LHCN-M2 (cell line): Measurements from ENCODE around the gene DFFB. TPM values are rescaled to one million over a fixed set of nuclear protein-coding genes. Genes with fewer than 3 reads are reported as not detected.

Experiments used
- DNase-seq: peaks from one replicate; pipeline ENCODE4 v3.0.0-alpha.2; 2012; ENCODE audit warnings: low read depth
- total RNA-seq: library from RNA; depleted of rRNA; stranded (reverse); fragments of >200 nt; gene quantifications from 2 replicates; pipeline ENCODE4 v1.2.3, GENCODE V29; 2014

DFFB gene
- total RNA-seq, 1 experiment from 2014 or later = 6.6 TPM

GRCh38 chr1:3895279-3895950, 38.1 kb downstream of the DFFB start:
- DNase-seq = no peak

DNA sequence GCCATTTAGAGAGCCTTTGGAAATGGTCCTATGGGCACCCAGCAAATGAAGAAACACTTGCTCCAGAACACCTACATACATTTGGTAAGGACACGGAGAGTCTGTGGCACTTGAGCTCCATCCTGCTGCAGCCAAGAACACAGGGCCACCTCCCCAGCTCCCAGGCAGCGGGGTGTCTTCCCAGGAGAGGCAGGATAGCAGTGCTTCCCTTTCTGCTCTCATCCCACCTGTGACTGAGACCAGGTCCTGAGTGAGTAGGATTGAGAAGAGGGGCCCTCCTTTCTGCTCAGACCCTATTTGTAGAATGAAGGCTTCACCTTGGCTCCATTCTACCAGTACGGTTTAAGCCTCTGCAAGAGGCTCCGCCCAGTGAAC, 38.7 kb downstream of the DFFB start:
- DNase-seq = no peak

- DNase-seq = peak; percentile 56
These were observed 39.2 kb downstream of the DFFB start for GRCh38 chr1:3896396-3897000.

DNA sequence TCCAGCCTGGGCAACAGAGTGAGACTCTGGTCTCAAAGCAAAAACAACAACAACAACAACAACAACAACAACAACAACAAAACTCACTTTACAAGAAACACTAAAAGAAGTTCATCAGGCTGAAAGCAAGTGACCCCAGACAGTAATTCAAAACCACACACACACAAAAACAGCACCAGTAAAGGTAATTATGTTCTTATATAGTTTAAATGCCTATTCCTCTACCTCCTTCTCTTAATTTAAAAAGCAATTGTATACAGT, 41.1 kb downstream of the DFFB start:
- DNase-seq = no peak

- no peak for DNase-seq
These were observed 41.9 kb downstream of the DFFB start for GRCh38 chr1:3898994-3899753.

- DNase-seq = peak; percentile 37
These were observed 42.5 kb downstream of the DFFB start for GRCh38 chr1:3899754-3900149.

DNA sequence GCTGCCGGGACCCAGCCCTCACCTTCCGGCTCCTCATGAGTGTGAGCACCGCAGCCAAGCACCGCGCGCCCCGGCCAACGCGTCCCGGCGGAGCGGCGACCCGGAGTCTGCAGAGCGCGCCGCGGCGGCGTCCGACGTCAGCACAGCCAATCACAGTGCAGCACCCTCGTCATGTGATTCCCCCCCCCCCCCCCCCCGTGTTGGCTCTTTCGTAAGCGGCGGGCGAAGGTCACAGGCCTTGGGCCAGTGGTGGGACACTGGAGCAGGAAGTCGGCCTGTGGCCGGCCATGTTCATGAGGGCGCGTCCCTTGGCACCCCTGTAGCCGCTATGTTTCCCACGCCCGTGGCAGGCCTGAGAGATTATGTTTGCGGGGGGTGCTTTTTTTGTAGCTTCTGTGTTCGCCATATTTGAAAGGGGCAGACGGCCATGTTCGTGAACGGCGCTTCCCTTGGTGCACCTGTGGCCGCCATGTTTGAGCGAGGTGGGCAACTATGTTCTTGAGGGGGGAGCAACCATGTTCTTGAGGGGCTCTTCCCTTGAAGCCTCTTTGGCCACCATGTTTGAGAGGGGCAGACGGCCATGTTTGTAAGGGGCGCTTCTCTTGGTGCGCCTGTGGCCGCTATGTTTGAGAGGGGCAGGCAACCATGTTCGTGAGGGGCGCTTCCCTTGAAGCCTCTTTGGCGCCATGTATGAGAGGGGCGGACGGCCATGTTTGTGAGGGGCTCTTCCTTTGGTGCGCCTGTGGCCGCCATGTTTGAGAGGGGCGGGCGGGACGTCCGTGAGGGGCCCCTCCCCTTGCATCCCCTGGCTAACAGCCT, 43.1 kb downstream of the DFFB start, which contains the start of gene C1orf174:
Gene C1orf174 (minus strand): TSS at position 123 of the 819 bp plus-strand sequence. CDS start 86 bp downstream, at position 37.
- DNase-seq = peak; percentile 98

GRCh38 chr1:3900969-3901529, 43.8 kb downstream of the DFFB start:
- DNase-seq = peak; percentile 93

DNA sequence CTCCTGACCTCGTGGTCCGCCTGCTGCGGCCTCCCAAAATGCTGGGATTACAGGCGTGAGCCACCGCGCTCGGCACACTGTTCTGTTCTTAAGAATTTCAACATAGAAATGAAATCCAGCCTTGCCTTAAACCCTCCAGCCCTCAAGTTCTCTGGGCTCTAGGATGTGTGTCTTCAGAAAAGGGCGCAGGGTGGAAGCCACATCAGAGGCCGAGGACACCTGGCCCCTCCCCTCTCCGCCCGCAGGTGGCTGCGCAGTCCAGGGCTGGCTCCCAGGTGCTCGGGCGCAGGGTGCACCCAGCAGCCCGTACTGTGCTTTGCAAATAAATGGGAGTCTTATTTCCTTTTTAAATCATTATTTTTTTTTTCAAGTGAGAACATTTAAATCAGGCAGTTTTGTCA, 44.8 kb downstream of the DFFB start:
- DNase-seq = no peak

- peak; percentile 39 for DNase-seq
These were observed 45.4 kb downstream of the DFFB start for GRCh38 chr1:3902571-3903091.

DNA sequence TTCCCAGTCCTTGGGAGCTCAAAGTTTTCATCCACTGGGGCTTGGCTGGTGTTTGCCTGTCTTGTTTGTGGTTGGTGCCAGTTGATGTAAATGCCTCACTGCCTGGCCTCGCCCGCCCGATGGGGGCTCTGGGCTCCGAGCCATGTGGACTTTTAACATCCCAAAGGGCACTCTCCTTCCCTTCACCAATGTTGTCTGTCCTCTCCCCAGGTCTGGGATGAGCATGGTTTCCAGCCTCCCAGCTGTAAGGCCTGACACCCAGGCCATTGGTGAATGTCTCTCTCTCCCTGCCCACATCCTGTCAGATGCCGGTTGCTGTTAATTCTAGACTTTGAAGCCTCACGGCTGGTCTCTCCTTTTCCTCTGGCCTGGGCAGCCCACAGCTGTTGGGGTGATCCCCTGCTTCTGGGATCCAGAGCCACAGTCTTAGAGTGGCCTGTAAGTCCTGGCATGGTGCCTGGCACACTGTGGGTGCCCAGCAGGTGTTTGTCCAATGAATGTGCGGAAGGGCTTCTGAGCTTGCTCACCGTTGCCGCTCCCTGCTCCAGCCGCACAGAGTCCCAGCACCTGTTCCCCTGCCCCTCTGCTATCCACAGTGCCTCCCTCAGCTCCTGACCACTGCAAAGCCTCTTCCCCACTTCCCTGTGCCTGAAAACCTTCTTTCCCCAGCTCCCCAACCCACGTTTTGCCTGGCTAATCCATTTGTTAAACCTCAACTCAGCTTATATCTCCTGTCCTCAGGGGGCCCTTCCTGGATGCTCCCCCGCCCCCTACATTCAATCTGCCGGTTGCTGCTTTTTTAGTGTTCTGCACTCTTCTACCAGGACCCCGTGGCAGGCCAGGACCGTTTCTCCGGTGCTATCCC, 46.1 kb downstream of the DFFB start:
- peak; percentile 97 for DNase-seq

DNA sequence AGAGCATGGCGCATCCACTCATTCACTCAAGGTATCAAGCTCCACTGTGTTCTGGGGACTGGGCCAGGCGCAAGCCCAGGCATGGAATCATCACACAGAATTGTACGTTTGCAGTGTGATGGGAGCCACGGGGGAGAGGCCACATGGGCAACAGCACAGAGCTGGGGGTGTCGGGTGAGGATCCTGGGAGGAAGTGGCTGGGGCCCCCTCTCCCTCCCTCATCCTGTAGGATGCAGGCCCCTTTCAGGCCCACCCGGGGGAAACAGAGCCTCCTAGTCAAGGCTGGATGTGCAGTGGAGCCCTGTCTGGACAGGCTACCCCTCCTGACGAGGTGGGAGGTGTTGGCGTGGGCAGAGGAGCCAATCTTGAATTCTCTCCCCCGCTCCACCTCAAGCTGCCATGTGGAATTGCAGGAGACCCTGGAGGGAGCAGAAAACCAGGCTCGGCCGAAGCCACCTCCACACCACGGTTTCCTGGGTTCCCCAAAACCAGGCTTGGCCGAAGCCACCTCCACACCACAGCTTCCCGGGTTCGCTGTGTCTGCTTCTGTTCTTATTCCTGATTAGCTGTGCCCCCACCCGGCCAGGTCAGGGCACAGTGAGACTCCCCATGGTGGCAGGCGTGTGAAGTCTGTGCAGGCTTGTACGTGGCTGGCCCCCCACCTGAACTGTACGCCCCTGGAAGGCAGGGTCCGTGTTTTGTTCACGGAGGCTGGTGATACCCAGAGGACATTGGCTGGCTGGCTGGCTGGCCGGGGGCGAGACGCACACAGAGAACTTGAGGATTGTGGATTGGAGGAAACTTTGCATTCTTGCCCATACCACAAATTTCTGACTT, 46.9 kb downstream of the DFFB start:
- no peak for DNase-seq

- DNase-seq = no peak
These were observed 47.5 kb downstream of the DFFB start for GRCh38 chr1:3904843-3905185.

GRCh38 chr1:3905266-3905952, 48.1 kb downstream of the DFFB start:
- no peak for DNase-seq

GRCh38 chr1:3905953-3906671, 48.8 kb downstream of the DFFB start:
- DNase-seq = no peak

DNA sequence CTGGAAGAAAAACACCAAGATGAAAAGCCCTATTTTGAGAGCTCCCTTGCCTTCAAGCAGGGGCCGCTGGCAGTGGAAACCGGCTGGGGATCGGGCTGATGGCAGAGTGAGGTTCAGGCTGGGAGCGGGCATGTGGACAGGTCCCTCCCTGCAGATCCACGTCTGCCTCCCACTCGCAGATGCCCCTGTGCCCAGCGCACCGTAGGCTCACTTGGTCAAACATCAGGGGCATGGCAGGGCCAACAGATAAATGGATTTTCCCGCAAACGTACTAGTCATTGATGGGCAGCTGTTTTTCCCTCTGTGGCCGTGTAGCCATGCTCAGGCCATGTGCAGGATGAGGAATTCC, 49.4 kb downstream of the DFFB start:
- DNase-seq = no peak

DNA sequence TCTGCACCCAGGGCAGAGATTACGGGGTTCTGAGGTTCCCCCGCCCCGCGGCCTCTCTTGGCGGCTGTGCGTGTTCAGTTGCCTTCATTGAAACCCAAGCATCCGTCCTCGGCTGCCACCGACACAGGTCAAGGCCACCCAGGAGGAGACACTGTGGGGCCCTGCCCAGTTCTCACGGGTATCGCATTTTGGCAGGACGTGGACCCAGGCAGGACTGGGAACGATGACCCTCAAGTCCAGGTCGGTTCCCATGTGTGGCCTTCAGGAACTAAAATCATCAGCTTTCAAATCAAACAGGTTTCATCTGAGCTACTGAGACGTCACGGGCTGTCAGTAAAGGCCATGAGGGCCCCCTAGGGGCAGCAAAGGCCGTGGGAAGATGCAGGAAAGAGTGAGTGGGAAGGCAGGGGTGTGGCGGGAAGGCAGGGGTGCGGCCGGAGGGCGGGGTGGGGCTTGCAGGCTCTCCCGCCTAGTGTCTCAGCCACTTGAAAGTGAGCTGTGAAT, 49.8 kb downstream of the DFFB start:
- peak; percentile 23 for DNase-seq

GRCh38 chr1:3907621-3908165, 50.4 kb downstream of the DFFB start:
- DNase-seq = no peak
